Activated CD4-positive, CD25-positive, alpha-beta regulatory T cell treated with anti-CD3 and anti-CD28 coated beads, Interleukin-2, amount 50 U/mL, for 16 hours (primary cell): ENCODE measurements around the gene SDCCAG8.

ENCODE experiments used
- DNase-seq: peaks from one replicate; pipeline ENCODE4 v3.0.0-alpha.2; 2020; ENCODE audit warnings: low read depth, low spot score

Gene SDCCAG8

DNA sequence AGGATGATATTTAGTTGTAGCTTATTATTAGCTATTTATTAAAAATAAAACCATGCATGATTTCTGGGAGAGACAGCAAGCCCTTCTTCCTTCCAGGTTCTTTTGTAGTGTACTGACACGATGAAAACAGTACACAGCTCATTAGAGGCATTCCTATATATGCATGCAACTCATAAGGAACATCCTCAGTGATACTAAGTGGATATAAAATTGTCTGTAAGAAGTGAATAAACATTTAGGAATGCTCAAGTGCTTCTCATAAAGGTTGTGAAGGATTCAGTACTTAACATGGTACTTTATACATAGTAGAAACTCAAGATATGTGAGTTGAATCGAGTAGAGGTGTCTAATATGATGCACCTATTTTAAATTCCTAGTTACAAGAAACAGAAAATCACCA, 287.7 kb downstream of the SDCCAG8 start:
- DNase-seq = no peak

DNA sequence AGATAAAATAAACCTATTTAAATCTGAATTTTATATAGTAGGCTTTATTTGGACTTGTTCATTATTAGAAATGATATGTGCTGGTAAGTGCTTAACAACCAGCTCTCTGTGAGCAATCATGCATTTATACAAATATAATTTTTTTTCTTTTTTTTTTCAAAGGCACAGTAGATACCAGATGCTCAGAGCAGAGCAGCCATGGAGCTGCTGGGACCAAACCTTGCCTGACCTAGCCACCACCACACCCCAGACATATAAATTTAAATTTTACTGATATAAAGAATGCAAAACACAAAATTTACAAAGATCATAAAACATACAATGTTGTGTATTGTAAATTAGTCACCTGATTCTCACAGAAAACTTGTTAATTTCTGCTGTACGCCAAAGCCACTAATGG, 290.6 kb downstream of the SDCCAG8 start:
- no peak for DNase-seq

DNA sequence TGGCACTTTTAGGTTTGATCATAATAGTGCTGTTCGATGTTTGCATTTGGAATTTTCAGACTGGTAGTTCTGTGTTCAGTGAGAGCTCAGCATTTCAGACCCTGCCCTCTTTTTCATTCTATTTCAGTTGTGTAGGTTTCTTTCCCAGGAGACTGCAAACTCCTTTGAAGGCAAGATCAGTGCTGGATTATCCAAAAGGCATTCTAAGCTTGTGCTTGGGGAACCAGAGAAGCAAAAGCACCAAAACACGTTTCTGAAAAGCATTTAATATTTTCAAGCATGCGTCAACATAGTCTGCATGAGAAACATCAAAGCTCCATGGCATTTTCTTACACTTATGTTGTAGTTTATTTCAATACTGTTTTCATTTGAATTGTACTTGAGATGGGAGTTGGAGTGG, 292.1 kb downstream of the SDCCAG8 start:
- DNase-seq = no peak

DNA sequence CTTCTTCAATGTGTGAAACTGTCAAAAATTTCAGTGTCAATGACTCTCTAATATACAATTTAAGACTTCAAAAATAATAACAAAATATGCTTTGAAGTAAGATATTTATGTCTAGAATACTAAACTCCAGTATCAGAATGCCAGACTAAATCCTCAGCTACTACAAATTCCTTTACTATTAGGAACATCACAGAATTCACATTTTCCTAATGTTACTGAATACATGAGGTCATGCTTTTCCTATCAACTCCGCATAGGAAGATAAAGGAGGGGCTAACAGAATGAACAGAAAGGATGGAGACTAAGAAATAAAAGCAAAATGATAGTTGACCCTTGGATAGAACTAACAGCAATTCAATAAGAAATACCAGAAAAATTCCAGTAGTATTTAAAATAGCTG, 292.7 kb downstream of the SDCCAG8 start:
- no peak for DNase-seq

DNA sequence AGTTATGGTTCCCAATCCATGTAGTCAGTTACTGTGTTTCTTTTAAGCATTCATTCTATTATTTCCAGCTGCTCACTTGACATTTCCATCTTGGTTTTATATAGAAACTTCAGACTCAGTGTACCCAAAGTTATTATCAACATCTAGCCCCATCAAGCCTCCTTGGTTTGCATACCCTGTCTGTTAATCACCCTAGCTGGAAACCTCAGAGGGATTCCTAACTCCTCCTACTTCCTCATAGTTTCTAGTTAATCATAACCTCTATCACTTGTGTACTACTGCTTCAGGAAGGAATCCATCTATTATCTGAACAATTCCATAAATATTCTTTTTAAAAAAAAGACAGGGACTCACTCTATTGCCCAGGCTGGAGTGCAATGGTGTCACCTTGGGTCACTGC, 293.3 kb downstream of the SDCCAG8 start:
- DNase-seq = no peak
